Transverse colon (tissue), 4 donors: ENCODE data around the gene IRF5. TPM values are rescaled to one million over a fixed set of nuclear protein-coding genes. Genes with fewer than 3 reads are reported as not detected.

Experiments
- DNase-seq: peaks from one replicate; pipeline ENCODE4 v3.0.0-alpha.2; 2019
- H3K27ac ChIP-seq, 4 donors: fragments of 200-600 bp; sonication (generic); 2 replicates each; pipeline ENCODE4 v1.5.1; 2016 to 2018; ENCODE audit warnings: inconsistent platforms in 4 of 4
- H3K27me3 ChIP-seq: fragments of 200-600 bp; sonication (generic); 2 replicates; pipeline ENCODE4 v1.5.1; 2017; ENCODE audit warnings: inconsistent platforms
- H3K36me3 ChIP-seq, 4 donors: fragments of 200-600 bp; sonication (generic); 2 replicates each; pipeline ENCODE4 v1.5.1; 2017 to 2019; ENCODE audit warnings: inconsistent platforms in 4 of 4
- H3K4me1 ChIP-seq, 4 donors: fragments of 200-600 bp; sonication (generic); 2 replicates each; pipeline ENCODE4 v1.5.1; 2017 to 2020; ENCODE audit warnings: inconsistent platforms in 4 of 4
- H3K4me3 ChIP-seq, 4 donors: fragments of 200-600 bp; sonication (generic); 1 replicate in 1 of 4; 2 replicates in 3 of 4; pipeline versions ENCODE4 v1.5.1 to v1.6.1; 2017 to 2019; ENCODE audit warnings: inconsistent platforms in 4 of 4
- H3K9me3 ChIP-seq, 2 donors: fragments of 200-600 bp; sonication (generic); 2 replicates each; pipeline ENCODE4 v1.5.1; 2017 to 2019; ENCODE audit warnings: inconsistent platforms in 2 of 2
- CTCF ChIP-seq, 5 experiments: fragments of 200-600 bp in 3 of 5; fragments of 450-650 bp in 2 of 5; sonication (generic) in 3 of 5; IDR thresholded peaks; 1 replicate in 2 of 5; 2 replicates in 3 of 5; pipeline ENCODE4 v1.5.1; 2016 to 2017; ENCODE audit warnings: antibody characterized with exemption in 5 of 5, inconsistent platforms in 3 of 5, mild to moderate bottlenecking in 2 of 5, moderate library complexity in 1 of 5
- EP300 ChIP-seq: sonication (generic); formaldehyde crosslinking; IDR thresholded peaks from one replicate; pipeline ENCODE4 v1.6.1; 2017; ENCODE audit warnings: antibody characterized with exemption, low read depth
- POLR2A ChIP-seq: fragments of 450-650 bp; IDR thresholded peaks from one replicate; pipeline ENCODE4 v1.6.1; 2016; ENCODE audit warnings: antibody characterized with exemption, mild to moderate bottlenecking, moderate library complexity
- POLR2AphosphoS5 ChIP-seq, 3 donors: sonication (generic); formaldehyde crosslinking; IDR thresholded peaks; one replicate each; pipeline ENCODE4 v1.6.1; 2016; ENCODE audit warnings: antibody characterized with exemption in 3 of 3
- WGBS, 2 donors: methylation state at CpG; one replicate each; pipeline ENCODE4 v1.1.5; 2018; ENCODE audit warnings: low coverage in 1 of 2; 5-methylcytosine and 5-hydroxymethylcytosine counted together
- in situ Hi-C, 4 donors: fragments of 200-750 bp; cut with MboI; loops; one replicate each; pipeline versions ENCODE4 v1.15.0 to v1.15.1; 2017; ENCODE audit warnings: low sequenced_read_pairs in 3 of 4, low pct_ligation_motif_present in 1 of 4, low pct_unique_long_range_greater_than_20kb in 1 of 4
- intact Hi-C: fragments of 100-400 bp; cut with DNase I; formaldehyde crosslinking; loops from one replicate; pipeline ENCODE4 v1.15.1; 2023; ENCODE audit warnings: low total_unique reads
- total RNA-seq, 4 donors: library from RNA; depleted of rRNA; stranded (reverse); fragments of >200 nt; gene quantifications; one replicate each; pipeline ENCODE4 v1.1.0, GENCODE V29; 2016

Gene IRF5
- total RNA-seq, 4 donors from 2014 or later, result 2.2 to 10.0 (median 6.2) TPM

GRCh38 chr7:128890306-128891109 is 47.2 kb upstream of the IRF5 start:
- Histone ChIP-seq H3K9me3 (no peaks in the 10 kb centered on the region), H3K27me3 (peaks cover 26% of the 10 kb centered on the region), H3K4me3 (peak overlapping the region in 2 of 4 donors; percentile 35 to 44), H3K36me3 (no peaks in the 10 kb centered on the region), H3K27ac (no peak overlapping the region), H3K4me1 (peaks cover 5 to 19% (median 7%) of the 10 kb centered on the region in 4 donors)
- in situ Hi-C loops (loop anchor here in 1 of 4 donors (25.0 kb wide), 1 partner anchor 278 kb away; no protein-coding TSS in a partner anchor), intact Hi-C loops (no loop called here)
- peak; percentile 74 for DNase-seq
- 26% methylated on average over 42 of the region's 67 CpGs; no CpG with 5 or more reads in 1 of the 2 donors for WGBS, 2 donors
- TF ChIP-seq POLR2AphosphoS5 (IDR thresholded peaks at IDR 0.05), result no peak
- no peak for TF ChIP-seq CTCF (IDR thresholded peaks at IDR 0.05)
- no peak for TF ChIP-seq EP300
- no peak for TF ChIP-seq POLR2A

DNA sequence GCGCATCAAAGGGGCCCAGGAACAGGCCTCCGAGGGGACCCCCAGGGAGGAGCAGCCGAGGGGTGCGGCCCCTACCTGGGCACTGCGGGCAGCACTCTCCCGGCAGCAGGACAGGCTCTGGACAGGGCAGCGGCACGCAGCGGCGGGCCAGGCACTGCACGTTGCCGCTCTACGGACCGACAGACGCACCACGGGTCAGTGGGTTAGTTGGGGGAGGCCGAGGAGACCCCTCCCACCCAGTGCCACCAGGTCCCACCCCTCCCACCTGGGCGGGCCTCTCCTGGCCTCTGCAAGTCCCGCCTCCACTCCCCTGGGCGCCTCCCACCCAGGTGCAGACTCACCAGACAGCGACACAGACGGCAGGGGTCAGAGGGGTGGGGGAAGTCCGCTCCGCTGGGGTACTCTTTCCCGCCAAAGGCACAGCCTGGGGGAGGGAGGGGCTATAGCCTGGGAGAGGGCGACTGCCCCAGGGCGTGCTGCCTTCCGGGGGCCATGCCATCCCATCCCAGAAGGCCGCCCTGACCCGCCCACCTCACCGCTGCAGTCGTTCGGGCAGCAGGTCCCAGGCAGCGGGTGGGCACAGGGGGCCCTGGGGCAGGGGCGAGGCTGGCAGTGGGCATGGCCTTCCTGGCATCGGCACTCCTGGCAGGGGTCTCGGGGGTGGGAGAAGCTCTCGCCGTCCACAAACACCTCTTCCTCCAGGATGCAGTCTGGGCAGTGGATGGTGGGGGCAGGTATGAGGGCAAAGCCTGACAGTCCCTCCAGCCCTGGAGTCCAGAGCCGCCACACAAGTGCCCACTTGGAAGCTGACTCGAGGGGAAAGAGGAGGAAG is 46.4 kb upstream of the IRF5 start:
- Histone ChIP-seq H3K9me3 (no peaks in the 10 kb centered on the region), H3K27me3 (peaks cover 26% of the 10 kb centered on the region), H3K27ac (no peak overlapping the region), H3K36me3 (no peaks in the 10 kb centered on the region), H3K4me1 (peaks cover 5 to 19% (median 7%) of the 10 kb centered on the region in 4 donors), H3K4me3 (peak overlapping the region in 2 of 4 donors; percentile 35 to 44)
- no peak for DNase-seq
- in situ Hi-C loops (loop anchor here in 1 of 4 donors (25.0 kb wide), 1 partner anchor 279 kb away; no protein-coding TSS in a partner anchor), intact Hi-C loops (no loop called here)
- TF ChIP-seq POLR2A (no peak), POLR2AphosphoS5 (IDR thresholded peaks at IDR 0.05) (no peak), CTCF (IDR thresholded peaks at IDR 0.05) (no peak), EP300 (no peak)
- WGBS, 2 donors, result 33% methylated on average over 30 of the region's 41 CpGs; no CpG with 5 or more reads in 1 of the 2 donors

DNA sequence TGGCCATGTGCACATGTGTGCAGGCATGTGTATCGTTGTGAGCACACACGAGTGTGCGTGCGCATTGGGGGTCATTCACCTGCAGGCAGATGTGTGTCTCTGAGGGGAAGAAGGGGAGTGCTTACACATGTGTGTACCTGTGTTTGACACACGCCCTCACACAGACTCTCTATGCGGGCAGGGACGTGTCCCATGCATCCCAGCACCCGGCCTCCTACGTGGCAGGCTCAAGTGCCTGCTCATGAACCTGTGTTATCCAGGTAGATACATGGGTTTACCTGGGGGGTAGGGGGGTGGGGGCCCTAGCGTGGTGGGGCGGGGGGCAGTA is 45.8 kb upstream of the IRF5 start:
- Histone ChIP-seq H3K4me1 (peaks cover 5 to 19% (median 7%) of the 10 kb centered on the region in 4 donors), H3K9me3 (no peaks in the 10 kb centered on the region), H3K4me3 (no peak overlapping the region), H3K27me3 (peaks cover 26% of the 10 kb centered on the region), H3K36me3 (no peaks in the 10 kb centered on the region), H3K27ac (no peak overlapping the region)
- no peak for DNase-seq
- intact Hi-C loops (no loop called here), in situ Hi-C loops (loop anchor here in 1 of 4 donors (25.0 kb wide), 1 partner anchor 280 kb away; no protein-coding TSS in a partner anchor)
- TF ChIP-seq POLR2A, result no peak
- TF ChIP-seq CTCF (IDR thresholded peaks at IDR 0.05), result no peak
- TF ChIP-seq EP300, result no peak
- no peak for TF ChIP-seq POLR2AphosphoS5 (IDR thresholded peaks at IDR 0.05)
- WGBS, 2 donors, result 79% methylated on average over 11 of the region's 11 CpGs; no CpG with 5 or more reads in 1 of the 2 donors
